Measurements from ENCODE around the gene ZNF718. TPM values are rescaled to one million over a fixed set of nuclear protein-coding genes. Genes with fewer than 3 reads are reported as not detected.
"Not testable (repeated sequence)": the region's sequence is repeated elsewhere in the genome, so short reads cannot be mapped to it uniquely, and the experiment has no call there.

ZNF718 gene
- total and polyA plus RNA-seq, 2 donors (not counting 3 experiments of a cell fraction or from before 2014, with no cell fraction given), result 0.99 to 12.1 TPM

DNA sequence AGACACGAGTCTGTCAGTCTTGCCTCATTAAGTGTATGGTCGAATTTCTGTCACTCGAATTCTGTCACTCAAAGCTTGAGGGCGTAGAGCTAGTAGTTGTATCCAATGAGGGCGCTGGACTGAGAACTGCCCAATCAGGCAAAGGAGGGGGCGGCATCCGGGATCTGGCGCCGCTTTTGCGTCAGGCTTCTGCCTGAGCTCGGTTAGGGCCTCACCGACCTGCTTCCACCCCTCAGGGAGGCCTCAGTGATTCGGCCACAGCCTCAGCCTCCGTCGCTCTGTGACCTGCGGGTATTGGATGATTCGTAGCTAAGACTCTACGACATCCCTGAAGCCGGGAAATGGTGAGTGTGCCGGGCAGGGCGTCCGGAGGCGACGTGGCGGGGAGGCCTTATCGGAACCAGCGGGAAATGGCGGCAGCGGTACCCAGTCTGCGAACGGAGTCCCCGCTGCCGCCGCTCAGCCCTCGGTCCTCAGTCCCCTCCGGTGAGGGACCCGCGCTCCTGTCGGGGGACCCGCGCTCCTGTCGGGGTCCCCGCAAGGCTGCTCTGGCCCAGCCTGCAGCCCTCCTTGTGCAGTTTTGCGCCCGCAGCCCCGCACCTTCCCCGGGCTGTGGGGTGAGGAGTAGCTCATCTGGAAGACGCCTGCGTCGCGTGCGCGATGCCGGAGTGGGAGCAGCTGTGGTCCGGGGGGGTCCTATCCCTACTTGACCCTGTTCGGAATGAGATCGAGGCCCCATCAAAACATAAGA is 88.3 kb downstream of the ZNF718 start:
- ChIA-PET POLR2A (no interaction called here), CTCF (interaction anchor here (0.6 to 1.4 kb wide), 2 partner anchors 19 to 88 kb away, joined by 4 to 5 read pairs; partner anchors contain the start of gene ZNF718)
- DNase-seq (ENCODE audit: low read depth, low spot score) (peak; percentile 88), FAIRE-seq (peak; percentile 83)
- Histone ChIP-seq H3K9me3 (replicated peaks; ENCODE audit: control insufficient read depth, insufficient read depth, low read length) (no peaks in the 10 kb centered on the region), H3K27ac (ENCODE audit: insufficient read depth, low read depth, low read length) (peak overlapping the region; percentile 55), H3K27me3 (ENCODE audit: control insufficient read depth in 2 of 2, insufficient read depth in 2 of 2, low read length in 2 of 2) (no peaks in the 10 kb centered on the region), H3K36me3 (ENCODE audit: control insufficient read depth in 2 of 2, extremely low read depth in 1 of 2, insufficient read depth in 2 of 2, low read length in 2 of 2) (no peaks in the 10 kb centered on the region), H3K9me1 (replicated peaks; ENCODE audit: control insufficient read depth, extremely low read depth, insufficient read depth, low read length) (no peaks in the 10 kb centered on the region), H3K79me2 (ENCODE audit: control insufficient read depth, insufficient read depth, low read length) (peaks cover 2% of the 10 kb centered on the region), H3K4me1 (ENCODE audit: control insufficient read depth, extremely low read depth, insufficient read depth, low read length) (no peaks in the 10 kb centered on the region), H4K20me1 (replicated peaks; ENCODE audit: control insufficient read depth, extremely low read depth, insufficient read depth, low read length) (no peaks in the 10 kb centered on the region), H3K4me3 (replicated peaks in 1 of 3; ENCODE audit: insufficient read depth in 1 of 3, low read depth in 1 of 3, low read length in 3 of 3) (peak overlapping the region; percentile 34 to 64 (median 56)), H3K9ac (replicated peaks; ENCODE audit: extremely low read depth, insufficient read depth, low read length) (peak overlapping the region; percentile 90), H3K4me2 (ENCODE audit: insufficient read depth, low read length) (peak overlapping the region; percentile 65), H2AFZ (ENCODE audit: low read depth, low read length) (peak overlapping the region; percentile 94)
- TF ChIP-seq, protein P1, sequence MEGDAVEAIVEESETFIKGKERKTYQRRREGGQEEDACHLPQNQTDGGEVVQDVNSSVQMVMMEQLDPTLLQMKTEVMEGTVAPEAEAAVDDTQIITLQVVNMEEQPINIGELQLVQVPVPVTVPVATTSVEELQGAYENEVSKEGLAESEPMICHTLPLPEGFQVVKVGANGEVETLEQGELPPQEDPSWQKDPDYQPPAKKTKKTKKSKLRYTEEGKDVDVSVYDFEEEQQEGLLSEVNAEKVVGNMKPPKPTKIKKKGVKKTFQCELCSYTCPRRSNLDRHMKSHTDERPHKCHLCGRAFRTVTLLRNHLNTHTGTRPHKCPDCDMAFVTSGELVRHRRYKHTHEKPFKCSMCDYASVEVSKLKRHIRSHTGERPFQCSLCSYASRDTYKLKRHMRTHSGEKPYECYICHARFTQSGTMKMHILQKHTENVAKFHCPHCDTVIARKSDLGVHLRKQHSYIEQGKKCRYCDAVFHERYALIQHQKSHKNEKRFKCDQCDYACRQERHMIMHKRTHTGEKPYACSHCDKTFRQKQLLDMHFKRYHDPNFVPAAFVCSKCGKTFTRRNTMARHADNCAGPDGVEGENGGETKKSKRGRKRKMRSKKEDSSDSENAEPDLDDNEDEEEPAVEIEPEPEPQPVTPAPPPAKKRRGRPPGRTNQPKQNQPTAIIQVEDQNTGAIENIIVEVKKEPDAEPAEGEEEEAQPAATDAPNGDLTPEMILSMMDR (IDR thresholded peaks at IDR 0.05; ENCODE audit: extremely low read depth in 1 of 2, insufficient read depth in 1 of 2, low read depth in 1 of 2, low read length in 2 of 2), result no peak
- TF ChIP-seq FOS (IDR thresholded peaks at IDR 0.05; ENCODE audit: borderline replicate concordance, insufficient read depth, low read length), result no peak
- no peak for TF ChIP-seq MYC (IDR thresholded peaks at IDR 0.05; ENCODE audit: low read depth, low read length)
- TF ChIP-seq GATA2 (IDR thresholded peaks at IDR 0.05; ENCODE audit: insufficient read depth, insufficient read length, low read depth, low read length), result no peak
- no peak for TF ChIP-seq JUN (IDR thresholded peaks at IDR 0.05; ENCODE audit: borderline replicate concordance, insufficient read depth, insufficient read length, low read depth)
- TF ChIP-seq EZH2 (IDR thresholded peaks at IDR 0.05; ENCODE audit: borderline replicate concordance, low read depth, low read length, severe bottlenecking), result no peak
- no peak for TF ChIP-seq POLR2AphosphoS5 (IDR thresholded peaks at IDR 0.05; ENCODE audit: insufficient read depth, low read depth, low read length)
- intact Hi-C loops (cut with micrococcal nuclease), result loop anchor here (5.0 kb wide), 1 partner anchor 90 kb away; the partner anchor contains the start of gene ZNF718
- BruUV-seq (replicated peaks), result TSS peak; percentile 17
- dilution Hi-C loops (cut with MboI; ENCODE audit: extremely low pct_ligation_motif_present, low sequenced_read_pairs), result no loop called here

- H3K27me3 ChIP-seq (ENCODE audit: control insufficient read depth in 2 of 2, insufficient read depth in 2 of 2, low read length in 2 of 2); H3K4me1 ChIP-seq (ENCODE audit: control insufficient read depth, extremely low read depth, insufficient read depth, low read length); H3K9me1 ChIP-seq (replicated peaks; ENCODE audit: control insufficient read depth, extremely low read depth, insufficient read depth, low read length); H3K27ac ChIP-seq (ENCODE audit: insufficient read depth, low read depth, low read length); BruUV-seq (replicated peaks); H3K79me2 ChIP-seq (ENCODE audit: control insufficient read depth, insufficient read depth, low read length); H3K36me3 ChIP-seq (ENCODE audit: control insufficient read depth in 2 of 2, extremely low read depth in 1 of 2, insufficient read depth in 2 of 2, low read length in 2 of 2); FAIRE-seq; H3K9me3 ChIP-seq (replicated peaks; ENCODE audit: control insufficient read depth, insufficient read depth, low read length); H4K20me1 ChIP-seq (replicated peaks; ENCODE audit: control insufficient read depth, extremely low read depth, insufficient read depth, low read length); DNase-seq (ENCODE audit: low read depth, low spot score); POLR2A ChIA-PET; dilution Hi-C loops (cut with MboI; ENCODE audit: extremely low pct_ligation_motif_present, low sequenced_read_pairs): not testable (repeated sequence)
- peak overlapping the region; percentile 65 for H3K4me2 ChIP-seq (ENCODE audit: insufficient read depth, low read length)
- H2AFZ ChIP-seq (ENCODE audit: low read depth, low read length), result peak overlapping the region; percentile 94
- peak overlapping the region; percentile 90 for H3K9ac ChIP-seq (replicated peaks; ENCODE audit: extremely low read depth, insufficient read depth, low read length)
- intact Hi-C loops (cut with micrococcal nuclease), result loop anchor here (5.0 kb wide), 1 partner anchor 91 kb away; the partner anchor contains the start of gene ZNF718
- H3K4me3 ChIP-seq (replicated peaks in 1 of 3; ENCODE audit: insufficient read depth in 1 of 3, low read depth in 1 of 3, low read length in 3 of 3), result peak overlapping the region; percentile 34 to 64 (median 56)
- CTCF ChIA-PET, result interaction anchor here (1.4 kb wide), 1 partner anchor 89 kb away, joined by 4 read pairs; the partner anchor contains the start of gene ZNF718
Measured at GRCh38 chr4:213189-213535, 88.9 kb downstream of the ZNF718 start.

Data from endothelial cell of umbilical vein (primary cell).